ENCODE measurements around the gene DYRK1A. TPM values are rescaled to one million over a fixed set of nuclear protein-coding genes. Genes with fewer than 3 reads are reported as not detected.

Gene DYRK1A
- polyA plus RNA-seq, 1 donor: 52.4 TPM

DNA sequence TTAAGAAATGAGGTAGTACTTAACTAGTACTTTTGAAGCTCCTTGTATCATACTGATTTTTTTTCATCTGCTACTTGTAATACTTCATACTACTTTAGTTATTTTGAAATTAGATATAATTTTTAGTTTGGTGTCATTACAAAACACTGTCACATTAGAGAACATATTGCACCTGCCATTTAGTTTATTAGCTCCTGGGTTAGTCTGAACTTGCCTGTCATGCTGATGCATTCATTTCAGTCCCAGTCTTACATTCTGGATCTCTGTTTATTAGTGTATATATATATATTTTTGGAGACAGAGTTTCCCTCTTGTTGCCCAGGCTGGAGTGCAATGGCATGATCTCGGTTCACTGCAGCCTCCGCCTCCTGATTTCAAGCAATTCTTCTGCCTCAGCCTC lies 50.3 kb downstream of the DYRK1A start:
- no peak for DNase-seq (ENCODE audit: low read depth)

DNA sequence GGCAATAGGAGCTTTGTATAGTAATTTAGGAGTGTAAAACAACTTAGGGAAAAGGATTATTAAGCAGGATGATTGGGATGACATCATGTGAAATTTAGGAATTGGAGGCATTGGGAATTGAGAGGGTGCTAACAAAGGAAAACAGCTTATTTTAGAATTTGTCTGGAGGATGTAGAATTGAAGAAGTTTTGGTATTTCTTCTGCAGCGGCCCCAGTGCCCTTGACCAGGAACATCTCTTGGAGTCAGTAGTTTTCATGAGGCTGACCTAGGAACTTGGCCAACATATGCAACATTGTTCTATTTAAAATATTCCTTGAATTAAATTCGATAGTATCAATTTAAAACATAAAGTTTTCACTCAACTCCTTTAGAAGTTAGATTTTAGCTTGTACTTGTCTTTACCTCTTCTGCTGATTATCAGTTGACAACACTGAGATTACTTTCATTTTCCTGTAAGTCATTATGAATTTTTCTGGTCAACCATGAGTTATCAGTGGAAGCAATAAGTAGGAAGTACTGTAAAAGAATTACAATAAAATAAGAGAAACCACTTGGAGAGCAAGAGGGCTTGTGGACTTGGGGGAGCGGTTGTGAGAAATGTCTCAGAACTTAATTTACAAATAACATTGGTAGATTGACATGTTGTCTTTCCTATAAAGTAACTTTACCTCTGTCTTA lies 52.8 kb downstream of the DYRK1A start:
- no peak for DNase-seq (ENCODE audit: low read depth)

DNA sequence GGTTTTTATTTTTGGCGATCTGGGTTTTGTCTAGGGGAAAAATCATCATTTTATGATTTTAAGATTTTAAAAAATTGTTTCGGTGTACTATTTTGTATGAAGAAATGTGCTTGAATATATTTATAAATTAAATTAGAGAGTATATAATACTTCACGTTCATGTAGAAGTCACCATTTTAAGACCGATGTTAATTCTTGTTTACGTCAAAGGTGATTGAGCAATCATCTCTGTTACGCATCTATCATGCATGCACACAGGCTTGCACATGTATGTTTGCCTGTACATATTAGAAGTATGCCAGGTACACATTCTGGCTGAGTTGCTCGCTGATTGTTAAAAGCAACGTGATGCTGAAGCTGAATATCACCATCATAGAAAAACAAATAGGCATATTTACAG lies 54.7 kb downstream of the DYRK1A start:
- no peak for DNase-seq (ENCODE audit: low read depth)

DNA sequence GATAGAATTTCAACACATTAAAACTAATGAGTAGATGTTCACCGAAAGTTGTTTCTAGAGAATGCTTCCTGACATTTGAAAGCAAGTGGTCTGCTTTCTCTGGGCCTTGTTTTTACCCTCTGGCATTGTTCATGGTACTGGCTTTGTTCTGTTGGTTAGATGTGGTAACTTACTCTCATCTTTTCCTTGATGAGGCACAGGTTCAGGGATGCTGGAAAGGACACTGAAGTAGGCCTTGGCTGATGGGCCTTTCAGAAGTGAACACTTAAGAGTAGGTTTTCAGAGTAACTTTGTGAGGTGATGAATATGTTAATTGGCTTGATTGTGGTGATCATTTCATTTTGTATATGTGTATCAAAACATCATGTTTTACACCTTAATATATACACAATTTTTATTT lies 55.8 kb downstream of the DYRK1A start:
- DNase-seq (ENCODE audit: low read depth): no peak

DNA sequence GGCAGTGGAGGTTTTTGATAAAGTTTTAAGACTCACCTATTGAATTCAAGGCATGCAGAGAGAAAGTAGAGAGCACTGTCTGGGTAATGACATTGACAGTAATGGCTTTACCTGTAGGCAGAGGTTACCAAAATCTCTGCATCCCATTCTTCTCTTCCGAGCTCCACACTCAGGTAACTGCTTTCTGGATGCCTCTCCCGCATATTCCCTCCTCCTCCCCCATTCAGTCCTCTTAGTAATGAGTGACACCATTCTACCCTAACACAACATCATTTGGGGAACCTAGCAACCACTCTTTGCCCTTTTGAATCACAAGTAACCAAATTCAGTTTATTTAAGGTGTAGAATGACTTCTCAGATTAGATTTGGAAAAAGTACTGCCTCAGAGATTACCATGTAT lies 56.5 kb downstream of the DYRK1A start:
- DNase-seq (ENCODE audit: low read depth): no peak

DNA sequence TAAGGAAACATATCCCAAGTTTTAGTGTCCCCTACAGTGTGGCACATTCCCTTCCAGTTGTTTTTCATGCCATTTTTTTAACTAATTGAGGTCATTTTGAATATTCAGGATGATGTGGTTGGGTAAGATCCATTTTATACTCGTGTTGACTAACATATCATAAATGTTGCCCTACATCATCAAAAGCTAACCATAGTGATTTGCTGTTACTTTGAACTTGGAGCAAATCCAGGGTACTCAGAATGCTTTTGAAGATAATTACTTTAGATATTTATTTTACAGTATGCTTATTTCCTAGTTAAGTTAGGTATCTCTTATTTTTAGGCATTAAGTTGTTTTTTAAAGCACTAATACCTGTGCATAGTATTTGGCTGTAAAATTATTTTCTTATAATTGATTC lies 57.8 kb downstream of the DYRK1A start:
- no peak for DNase-seq (ENCODE audit: low read depth)

DNA sequence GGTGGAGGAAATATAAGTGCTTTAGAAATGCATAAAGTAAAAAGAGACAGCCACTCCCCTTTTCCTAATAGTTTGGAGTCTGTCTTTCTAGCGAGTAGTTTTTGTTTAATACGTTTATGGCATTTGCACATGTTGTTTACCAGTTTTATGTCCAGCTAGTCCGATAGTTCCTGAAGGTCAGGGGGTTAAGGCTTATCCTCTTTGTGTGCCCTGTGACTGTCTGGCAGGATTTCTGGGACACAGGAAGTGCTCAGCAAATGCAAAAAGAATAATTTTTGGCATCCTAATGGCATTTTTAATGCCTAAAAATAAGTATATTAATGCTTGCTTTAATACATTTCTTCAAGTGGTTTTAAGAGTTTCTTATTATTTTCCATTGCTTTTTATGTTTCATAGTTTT lies 58.4 kb downstream of the DYRK1A start:
- no peak for DNase-seq (ENCODE audit: low read depth)

DNA sequence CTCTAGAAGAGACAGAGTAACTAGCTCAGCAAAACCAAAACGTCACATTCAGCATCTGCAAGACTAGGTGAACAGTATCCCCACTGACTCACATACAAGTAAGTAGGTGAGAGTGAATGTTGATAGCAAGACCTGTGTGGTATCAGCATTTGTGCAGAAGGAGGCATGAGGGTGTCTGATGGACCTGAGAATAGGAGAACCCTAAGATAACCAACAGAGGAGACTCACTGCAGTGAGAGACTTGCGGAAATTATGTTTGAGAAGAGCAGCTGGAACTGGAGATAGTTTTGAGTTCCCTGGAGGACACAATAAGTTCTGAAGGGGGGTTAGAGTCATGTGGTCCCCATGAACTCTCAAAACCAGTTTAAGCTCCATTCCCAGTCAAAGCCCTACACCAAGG lies 59.1 kb downstream of the DYRK1A start:
- DNase-seq (ENCODE audit: low read depth): no peak

DNA sequence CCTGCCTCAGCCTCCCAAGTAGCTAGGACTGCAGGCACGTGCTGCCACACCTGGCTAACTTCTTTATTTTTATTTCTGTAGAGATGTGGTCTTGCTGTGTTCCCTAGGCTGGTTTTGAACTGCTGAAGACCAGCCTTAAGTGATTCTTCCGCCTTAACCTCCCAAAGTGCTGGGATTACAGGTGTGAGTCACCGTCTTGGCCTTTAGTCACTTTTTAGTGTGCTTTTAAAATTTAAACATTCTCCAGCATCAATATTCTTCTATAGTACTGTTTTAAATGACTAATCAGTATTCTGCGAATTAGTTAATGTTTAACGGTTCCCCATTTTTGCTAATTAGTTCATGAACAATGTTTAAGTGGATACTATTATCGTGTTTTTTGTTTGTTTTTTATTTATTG lies 60.6 kb downstream of the DYRK1A start:
- DNase-seq (ENCODE audit: low read depth): no peak

DNA sequence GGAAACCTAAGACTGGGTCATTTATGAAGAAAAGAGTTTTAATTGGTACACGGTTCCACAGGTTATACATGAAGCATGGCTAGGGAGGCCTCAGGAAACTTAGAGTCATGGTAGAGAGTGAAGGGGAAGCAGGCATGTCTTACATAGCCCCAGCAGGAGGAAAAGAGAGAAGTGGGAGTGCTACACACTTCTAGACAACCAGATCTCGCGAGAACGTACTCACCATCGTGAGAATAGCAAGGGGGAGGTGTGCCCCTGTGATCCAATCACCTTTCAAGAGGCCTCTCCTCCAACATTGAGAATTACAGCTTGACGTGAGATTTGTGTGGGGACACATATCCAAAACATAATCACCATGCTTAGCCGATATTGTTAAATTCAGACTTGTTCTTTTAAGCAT lies 62.8 kb downstream of the DYRK1A start:
- no peak for DNase-seq (ENCODE audit: low read depth)

DNA sequence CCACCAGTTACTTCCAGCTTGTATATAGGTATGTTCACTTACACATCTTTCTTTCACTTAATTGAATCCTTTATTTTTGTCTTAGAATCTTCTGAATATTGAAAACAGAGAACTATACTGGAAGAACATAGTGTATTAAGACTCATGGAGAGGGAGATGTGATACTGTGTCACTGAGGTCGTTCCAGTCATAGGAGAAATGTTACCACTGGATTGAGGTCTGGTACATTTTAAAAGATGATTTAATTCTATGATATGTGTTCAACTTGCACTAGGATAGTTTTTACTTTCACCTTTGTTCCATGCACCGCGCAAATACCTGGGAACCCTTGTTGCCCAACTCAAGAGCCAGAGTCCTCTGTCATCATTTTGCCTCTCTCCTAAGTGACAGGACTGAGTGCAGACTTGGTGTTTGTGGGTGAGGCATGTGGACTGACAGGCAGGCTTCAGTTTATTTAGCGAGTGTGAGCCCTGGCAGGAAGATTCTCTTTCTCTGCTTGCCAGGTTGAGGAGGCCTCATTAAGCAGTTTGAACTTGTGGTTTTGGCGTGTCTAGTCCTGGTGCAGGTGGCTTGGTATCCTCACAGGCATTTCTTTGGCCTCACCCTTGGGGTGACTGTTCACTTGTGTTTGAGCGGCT lies 63.7 kb downstream of the DYRK1A start:
- DNase-seq (ENCODE audit: low read depth): no peak

DNA sequence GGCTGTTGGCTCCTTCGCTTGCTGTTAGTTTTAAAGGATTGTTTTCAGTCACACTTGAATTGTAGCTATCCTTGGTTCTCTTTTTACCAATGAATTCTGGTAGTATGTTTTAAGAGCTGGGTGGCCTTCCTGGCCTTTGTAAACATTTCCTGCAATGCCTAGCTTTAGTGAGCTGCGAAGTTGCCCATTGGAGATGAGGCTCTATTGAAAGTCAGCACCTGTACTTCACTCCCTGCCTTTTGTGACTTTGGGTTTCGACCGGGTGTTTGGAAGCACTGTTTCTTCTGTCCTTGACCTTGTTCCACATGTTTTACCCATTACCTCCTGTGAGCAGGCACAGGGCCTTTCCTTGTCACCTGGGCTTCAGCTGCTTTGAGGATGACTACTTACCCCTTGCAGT lies 64.7 kb downstream of the DYRK1A start:
- no peak for DNase-seq (ENCODE audit: low read depth)

DNA sequence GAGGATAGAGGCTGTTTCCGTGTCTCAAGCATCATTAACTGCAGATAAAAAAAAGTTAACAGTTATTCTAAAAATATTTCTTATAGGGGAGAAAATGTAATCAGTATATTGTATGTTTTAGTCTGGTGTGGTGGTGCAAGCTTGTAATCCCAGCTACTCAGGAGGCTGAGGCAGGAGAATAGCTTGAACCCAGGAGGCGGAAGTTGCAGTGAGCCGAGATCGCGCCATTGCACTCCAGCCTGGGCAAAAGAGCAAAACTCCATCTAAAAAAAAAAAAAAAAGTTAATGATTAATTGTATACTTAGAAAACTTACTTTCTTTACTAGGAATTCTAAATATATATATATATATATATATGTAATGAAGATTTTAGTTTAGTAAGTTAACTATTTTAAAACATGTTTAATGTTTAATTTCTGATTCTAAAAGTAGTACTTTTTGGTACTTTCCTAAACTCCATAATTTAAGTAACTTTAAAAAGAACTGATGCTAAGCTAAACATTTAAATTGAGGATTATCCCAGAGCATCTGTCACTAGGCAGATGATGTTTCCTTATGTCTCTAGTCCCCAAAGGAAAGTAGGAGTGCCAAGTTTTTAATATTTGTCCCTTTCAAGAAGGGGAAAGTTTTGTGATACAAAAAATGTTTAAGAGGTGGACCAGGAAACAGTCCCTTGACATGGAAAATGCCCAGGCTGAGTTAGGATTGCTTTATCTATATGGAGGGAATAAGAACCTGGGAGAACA lies 66.3 kb downstream of the DYRK1A start:
- DNase-seq (ENCODE audit: low read depth): no peak

DNA sequence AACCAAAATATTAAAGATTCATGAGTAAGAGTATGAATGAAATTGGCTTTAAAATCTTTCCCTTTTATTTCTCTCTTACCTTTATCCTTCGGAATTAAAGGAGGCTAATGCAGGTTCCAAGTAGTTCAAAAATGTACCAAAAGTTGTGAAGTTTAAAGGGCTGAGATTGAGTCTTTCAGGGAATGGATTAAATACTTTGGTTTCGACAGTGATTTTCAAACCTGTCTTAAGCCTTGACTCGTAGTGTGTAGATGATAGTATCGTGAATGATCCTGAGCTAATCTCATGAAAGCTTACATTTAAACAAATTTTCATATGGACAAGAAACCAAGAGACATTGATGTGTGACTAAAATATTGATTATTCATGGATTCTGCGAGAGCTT lies 66.9 kb downstream of the DYRK1A start:
- DNase-seq (ENCODE audit: low read depth): no peak

DNA sequence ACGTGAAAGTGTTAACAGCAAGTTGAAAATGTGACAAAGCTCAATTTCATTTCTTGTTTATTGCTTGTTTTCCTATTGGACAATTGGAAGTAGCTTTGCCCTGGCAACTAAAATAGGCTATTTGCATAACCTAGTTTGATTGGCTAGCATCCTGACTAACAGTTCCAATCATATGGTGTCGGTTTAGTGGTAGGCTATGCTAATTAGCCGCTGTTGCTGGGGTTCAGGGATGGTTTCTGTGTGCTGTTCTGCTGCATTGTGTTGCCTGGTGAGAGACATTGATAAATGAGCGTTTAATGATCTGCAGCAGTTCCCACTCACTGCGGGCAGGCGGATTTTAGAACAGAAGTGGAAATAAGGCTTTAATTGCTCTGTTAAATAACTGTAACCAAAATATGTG lies 68.5 kb downstream of the DYRK1A start:
- peak; percentile 94 for DNase-seq (ENCODE audit: low read depth)

DNA sequence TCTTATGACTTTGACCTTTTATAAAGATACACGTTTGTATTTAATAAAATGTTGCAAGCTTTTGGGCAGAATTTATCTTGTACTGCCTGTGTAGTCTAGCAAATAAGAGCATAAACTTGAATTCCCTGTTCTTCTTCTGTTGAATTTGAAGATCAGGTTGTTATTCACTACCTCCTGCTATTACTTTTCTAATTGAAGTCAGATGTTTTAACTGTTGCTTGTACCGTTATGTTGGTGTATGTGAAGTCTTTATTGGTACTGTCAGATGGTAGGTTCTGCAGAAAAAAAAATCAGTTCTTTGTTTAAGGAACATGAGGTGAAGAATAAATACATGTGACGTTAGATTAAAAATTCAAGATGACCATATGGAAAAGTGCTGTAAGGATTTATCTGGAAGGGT lies 69.1 kb downstream of the DYRK1A start:
- no peak for DNase-seq (ENCODE audit: low read depth)

DNA sequence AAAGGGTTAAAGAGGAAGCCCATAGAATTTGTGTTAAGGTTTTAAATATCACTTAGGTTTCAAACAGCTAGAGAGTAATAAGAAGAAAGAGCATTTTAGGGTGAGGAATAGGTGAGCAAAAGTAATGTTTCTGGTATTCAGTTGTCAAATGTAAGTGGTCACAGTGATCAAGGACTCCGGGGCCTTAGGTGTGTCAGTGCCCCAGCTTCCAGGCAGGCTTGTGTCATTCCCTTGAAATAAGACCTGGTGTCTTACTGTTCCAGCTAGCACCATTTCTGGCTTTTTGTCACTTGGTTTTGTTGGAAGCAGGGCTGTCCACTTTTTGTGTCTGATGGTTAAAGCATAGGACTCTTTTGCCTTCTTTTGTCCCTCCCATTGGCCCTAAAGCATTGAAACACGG lies 69.6 kb downstream of the DYRK1A start:
- no peak for DNase-seq (ENCODE audit: low read depth)

DNA sequence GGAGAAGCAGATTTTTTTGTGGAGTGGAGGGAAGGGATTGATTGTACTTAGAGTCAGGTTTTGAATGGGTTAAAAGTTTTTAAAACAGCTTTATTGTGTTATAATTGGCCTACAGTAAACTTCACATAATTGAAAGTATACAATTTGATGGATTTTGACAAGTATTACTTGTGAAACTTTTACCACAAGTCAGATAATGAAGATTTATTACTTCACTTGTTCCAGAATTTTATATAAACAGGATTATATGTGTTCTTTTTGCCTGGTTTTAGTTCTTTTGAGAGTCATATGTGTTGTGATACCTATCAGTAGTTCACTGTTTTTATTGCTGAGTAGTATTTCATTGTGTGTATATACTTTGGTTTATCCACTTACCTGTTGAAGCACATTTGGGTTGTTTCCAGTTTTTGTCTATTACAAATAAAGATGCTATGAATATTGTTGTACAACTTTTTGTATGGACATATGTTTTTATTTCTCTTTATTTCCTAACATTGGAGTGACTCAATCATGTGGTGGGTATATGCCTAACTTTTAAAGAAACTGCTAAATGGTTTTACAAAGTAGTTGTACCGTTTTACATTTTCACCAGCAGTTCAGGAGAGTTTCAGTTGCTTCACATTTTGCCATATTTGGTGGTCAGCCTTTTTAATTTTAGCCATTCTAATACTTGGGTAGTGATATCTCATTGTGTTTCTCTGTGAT lies 71.0 kb downstream of the DYRK1A start:
- DNase-seq (ENCODE audit: low read depth): no peak

DNA sequence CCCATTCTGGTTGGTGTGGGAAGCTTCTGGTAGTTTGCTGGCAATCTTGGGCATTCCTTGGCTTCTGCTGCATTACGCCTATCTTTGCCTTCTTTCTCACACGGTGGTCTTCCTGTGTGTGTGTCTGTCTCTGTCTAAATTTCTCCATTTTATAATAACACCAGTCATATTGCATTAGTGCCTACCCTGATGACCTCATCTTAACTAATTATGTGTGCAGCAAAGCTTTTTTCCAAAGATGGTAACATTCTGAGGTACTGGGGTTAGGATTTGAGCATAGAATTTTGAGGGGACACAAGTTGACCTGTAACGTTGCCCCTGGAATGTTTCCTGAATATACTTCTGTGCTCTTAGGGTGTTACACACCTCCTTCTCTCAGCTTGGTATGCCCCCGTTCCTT lies 77.1 kb downstream of the DYRK1A start:
- DNase-seq (ENCODE audit: low read depth): no peak

DNA sequence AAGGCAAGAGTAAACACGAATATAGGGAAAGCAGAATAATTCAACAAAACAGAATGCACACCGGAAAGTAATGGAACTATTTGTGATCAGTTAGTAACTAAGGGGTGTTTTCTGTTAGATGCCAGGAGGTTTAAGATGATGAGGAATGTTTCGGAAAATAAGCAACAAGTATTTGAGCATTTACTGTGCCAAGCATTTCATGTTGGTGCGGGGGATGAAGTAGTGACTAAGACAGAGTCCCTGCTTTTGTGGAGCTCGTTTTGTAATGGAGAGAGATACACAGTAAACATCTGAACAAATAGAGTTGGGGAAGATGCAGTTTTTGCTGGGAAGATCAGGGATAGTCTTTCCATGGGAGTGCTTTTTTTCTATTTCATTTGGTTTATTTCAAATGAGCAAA lies 78.7 kb downstream of the DYRK1A start:
- no peak for DNase-seq (ENCODE audit: low read depth)

DNA sequence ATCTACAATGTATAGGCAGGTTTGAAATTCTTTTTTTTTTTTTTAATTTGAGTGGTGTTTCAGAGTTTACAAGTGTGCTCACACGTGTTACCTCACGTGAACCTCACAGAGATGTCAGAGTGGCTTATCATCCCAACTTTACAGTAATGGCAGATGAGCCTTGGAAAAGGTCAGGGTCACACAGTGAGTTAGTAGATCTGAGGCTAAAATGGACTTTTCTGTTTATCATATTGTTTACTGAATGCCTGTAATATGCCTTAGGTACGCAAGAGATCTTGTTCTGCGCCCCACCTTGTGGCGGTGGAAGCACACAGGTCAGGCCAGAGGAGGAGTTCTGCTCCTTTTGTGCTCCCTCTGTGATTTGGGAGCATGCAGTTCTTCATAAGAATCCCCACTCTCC lies 80.0 kb downstream of the DYRK1A start:
- DNase-seq (ENCODE audit: low read depth): no peak

DNA sequence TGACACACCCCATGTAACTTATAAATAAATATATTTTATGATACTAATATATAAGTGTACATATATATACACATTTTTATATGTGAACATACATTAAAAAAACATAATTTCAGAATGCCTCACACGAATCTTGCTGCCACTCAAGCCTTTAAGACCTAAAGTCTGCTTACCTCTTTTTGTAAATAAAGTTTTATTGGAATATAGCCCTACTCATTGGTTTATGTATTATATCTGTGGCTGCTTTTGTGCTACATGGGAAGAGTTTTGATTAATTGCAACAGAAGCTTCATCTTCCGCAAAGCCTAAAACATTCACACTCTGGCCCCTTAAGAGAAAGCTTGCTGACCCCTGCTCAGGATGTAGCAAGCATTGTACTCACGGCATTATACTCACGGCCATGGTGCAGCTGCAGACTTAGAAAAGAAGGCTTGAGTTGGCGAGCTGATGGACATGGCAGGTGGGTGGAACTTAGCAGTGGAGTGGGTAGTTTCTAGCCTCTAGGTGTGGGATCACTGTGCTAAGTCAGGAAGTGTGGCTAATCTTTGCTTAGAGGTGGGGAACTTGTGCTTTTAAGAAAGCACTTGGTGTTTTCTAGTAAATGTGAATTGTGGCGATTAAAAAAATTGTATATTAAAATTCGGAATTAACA lies 80.8 kb downstream of the DYRK1A start:
- no peak for DNase-seq (ENCODE audit: low read depth)
